ENCODE measurements around the gene ATL2.

- TF ChIP-seq POLR2A (IDR thresholded peaks at IDR 0.05) (no peak), CTCF (IDR thresholded peaks at IDR 0.05) (no peak)
Measured at GRCh38 chr2:38254796-38255195, 122.3 kb downstream of the ATL2 start.
